Amniotic stem cell (primary cell): ENCODE results near the gene LINS1.

Experiments
- DNase-seq: peaks from one replicate; lab custom pipeline; 2025; lab: John Stamatoyannopoulos, UW

LINS1 gene, protein sequence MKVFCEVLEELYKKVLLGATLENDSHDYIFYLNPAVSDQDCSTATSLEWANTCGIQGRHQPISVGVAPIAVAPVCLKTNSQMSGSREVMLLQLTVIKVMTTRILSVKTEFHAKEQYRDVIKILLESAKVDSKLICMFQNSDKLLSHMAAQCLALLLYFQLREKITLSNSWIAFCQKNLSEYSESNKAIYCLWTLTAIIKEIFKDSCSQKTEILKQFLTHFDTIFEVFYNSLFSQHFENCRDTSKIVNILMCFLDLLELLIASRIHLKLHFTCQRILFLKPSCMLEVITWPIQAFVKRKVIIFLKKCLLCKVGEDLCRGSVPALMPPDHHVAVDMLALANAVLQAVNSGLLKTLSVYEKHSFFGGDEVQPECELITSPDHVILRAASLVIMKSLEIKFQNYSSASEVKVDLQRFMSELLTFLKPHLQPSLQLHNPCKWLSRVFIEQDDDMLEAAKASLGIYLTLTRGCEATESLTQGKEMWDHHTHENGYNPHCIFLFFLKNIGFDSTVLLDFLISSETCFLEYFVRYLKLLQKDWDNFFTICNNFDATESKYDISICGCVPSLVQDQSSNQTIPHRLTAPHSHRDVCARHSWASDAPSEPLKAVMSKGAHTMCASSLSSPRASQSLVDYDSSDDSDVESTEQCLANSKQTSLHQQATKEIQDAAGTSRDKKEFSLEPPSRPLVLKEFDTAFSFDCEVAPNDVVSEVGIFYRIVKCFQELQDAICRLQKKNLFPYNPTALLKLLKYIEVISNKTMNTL

GRCh38 chr15:100602064-100602822, at the start of gene LINS1, which contains the start of gene ASB7:
Gene LINS1 (minus strand): TSS chr15:100602184. CDS start chr15:100580842, 21,342 bp downstream.
Gene ASB7 (plus strand): TSS chr15:100602589. CDS start chr15:100612217, 9,628 bp downstream.
- peak; percentile 100 for DNase-seq

DNA sequence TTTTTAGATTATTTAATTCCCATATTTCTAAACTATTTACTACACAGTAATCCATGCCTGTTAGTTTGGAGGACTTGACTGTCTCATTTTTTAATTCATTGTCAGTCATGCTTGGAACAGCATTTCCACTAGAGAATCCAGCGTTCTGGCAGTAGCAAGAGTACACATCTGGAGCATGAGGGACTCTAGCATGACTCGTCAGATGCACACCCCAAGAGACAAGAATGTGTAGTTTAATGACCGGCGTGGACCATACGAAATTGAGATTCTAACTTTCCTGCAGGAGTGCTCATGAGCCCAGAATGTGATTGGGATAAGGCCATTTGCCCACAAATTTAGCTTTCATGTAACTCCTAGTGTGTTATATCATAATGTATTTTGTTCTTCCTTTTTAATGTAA, 49.3 kb upstream of the LINS1 start:
- no peak for DNase-seq

DNA sequence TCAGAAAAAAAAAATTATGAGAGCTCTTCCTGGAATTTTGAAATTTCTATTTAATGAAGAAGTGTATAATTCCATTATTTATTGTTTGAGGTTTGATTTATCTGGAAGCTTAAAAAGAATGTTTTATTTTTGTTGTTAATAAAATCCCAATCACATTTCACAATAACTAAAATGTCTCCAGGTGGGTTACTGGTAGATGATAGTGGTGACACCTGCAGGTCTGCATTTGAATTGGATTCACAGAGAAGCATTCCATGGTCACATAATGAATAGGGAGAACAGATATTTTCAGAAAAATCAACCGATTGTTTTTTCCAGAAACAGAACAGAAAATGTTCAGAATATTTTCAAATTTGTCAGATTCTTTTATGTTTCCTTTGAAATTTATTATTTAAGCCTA, 48.7 kb upstream of the LINS1 start:
- DNase-seq, result no peak

DNA sequence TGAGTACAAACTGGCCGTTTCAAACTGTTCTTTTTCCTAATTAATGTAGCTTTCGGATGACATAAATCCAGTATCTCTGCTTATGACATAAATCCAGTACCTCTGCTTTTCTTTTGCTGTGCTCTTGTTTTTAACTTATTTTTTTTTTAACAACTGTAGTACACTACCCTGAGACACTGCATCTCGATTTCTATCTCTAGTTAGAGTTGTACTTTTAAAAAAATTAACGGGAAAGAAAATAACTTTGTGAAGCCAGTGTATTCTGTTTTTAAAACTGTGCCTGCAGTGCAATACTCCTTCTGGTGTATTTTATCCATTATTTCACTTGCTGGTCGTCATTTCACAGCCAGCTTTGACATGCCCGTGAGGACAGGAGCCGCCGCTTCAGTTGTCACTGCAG, 47.0 kb upstream of the LINS1 start:
- no peak for DNase-seq

GRCh38 chr15:100645671-100646070, 43.7 kb upstream of the LINS1 start:
- DNase-seq, result no peak

GRCh38 chr15:100642950-100643338, 41.0 kb upstream of the LINS1 start:
- DNase-seq, result no peak

- DNase-seq, result no peak
Observed at GRCh38 chr15:100642213-100642949, 40.4 kb upstream of the LINS1 start.

DNA sequence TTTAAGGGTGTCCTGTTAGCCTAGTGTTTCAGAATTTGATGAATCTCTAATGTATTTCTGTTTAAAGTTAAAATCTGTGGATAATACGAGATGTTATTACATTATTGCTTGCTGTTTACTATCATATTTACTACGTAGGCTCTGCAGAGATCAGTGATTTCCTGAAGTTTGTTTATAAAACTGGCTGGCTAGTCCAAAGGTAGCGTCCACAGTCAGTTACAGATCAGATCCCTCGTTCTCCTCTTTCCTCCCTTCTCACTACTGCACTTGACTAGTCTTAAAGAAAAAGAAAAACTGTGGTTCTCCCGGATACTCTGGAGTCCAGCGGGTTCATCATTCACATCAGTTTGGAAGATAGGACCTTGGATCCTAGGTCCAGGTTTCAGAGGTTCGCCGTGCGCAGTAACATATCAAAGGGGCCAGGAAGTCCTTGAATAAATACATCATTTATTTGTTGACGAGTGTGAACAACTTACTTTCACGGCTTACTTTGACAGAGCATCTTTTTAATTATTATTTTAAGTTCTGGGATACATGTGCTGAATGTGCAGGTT, 36.3 kb upstream of the LINS1 start:
- DNase-seq, result no peak

DNA sequence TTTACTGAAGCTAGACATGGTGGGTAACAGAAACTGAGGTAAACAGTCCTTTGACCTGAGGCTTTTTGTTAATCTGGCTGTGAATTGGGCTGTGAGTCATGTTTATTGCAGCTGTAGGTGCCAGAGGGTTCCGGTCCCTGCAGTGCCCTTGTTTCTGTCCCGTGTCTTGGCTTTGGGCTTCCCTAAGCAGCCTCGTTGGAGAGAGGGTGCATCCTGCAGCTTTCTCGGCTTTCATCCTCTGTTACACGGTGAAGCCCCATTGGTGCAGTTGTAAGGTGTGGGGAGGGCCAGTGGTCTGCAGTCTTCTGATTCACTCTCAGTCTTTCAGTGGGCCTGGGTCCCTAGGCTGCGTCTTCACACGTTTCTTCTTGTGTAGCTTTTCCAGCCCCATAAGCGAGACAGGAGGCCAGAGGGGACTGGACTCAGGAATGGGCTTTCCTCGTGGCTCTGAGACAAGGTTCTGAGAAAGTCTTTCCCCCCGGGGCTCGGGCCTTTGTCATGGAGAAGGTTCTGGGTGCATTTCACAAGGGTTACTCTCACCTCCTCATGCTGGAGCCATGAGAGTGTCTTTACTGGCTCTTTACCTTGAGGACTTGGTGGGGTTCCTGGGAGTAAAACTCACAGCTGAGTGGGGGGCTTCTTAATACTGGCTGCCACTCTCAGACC, 33.6 kb upstream of the LINS1 start:
- no peak for DNase-seq

DNA sequence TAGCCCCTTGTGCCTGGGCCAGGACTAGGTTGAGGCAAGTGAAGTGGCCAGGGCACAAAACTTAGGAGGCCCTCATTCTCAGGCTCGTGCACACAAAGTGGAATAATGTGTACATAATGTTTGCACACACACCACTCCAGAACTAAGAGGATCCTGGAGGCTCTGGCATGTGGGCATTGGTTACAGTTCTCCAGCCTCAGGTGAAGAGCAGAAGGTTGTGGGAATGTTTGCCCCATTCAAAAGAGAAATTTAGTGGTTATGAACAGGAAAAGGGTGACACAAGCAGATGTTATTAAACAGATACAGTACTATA, 31.7 kb upstream of the LINS1 start:
- no peak for DNase-seq

GRCh38 chr15:100631831-100632230, 29.8 kb upstream of the LINS1 start:
- DNase-seq, result no peak

- DNase-seq, result no peak
Observed at GRCh38 chr15:100628746-100629145, 26.8 kb upstream of the LINS1 start.

- DNase-seq, result no peak
Observed at GRCh38 chr15:100627789-100628395, 25.9 kb upstream of the LINS1 start.

DNA sequence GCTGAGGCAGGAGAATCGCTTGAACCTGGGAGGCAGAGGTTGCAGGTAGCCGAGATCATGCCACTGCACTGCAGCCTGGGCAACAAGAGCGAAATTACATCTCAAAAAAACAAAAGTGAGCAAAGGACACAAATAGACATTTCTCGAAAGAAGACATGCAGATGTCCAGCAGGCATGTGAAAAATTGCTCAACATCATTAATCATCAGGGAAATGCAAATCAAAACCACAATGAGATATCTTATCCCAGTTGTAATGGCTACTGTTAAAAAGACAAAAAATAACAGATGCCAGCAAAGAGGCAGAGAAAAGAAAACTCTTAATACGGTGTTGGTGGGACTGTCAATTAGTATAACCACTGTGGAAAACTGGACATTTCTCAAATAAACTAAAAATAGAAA, 21.3 kb upstream of the LINS1 start:
- no peak for DNase-seq

DNA sequence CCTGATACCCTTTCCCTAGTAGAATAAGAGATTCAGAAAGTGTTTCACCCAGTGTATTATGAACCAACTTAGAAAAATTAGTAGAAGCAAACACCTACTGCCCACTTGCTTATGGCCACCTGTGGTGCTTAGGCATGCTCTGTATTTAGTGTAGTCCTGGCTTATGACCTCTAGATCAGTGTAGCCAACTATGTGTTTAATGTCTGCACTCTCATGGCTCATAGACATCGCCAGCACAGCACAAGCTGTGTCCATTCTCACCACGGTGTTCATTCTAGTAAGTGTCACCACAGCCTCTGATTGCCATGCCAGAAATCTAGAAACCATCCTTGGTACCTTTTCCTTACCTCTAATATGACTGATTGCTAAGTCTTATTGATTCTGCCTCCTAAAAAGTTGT, 14.7 kb upstream of the LINS1 start:
- no peak for DNase-seq

GRCh38 chr15:100615801-100616200, 13.8 kb upstream of the LINS1 start:
- DNase-seq, result no peak

DNA sequence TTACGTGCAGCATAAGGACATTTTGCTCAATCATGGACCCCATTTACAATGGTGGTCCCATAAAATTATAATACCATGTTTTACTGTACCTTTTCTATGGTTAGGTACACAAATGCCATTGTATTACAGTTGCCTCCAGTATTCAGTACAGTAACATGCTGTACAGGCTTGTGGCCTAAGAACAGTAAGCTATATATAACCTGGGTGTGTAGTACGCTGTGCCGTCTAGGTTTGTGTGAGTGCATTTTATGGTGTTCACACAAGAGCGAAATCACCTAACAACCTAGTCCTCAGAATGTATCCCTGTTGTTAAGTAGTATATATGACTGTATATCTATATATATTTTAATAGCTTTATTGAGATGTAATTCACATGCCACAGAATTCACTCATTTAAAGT, 12.9 kb upstream of the LINS1 start:
- DNase-seq, result no peak

DNA sequence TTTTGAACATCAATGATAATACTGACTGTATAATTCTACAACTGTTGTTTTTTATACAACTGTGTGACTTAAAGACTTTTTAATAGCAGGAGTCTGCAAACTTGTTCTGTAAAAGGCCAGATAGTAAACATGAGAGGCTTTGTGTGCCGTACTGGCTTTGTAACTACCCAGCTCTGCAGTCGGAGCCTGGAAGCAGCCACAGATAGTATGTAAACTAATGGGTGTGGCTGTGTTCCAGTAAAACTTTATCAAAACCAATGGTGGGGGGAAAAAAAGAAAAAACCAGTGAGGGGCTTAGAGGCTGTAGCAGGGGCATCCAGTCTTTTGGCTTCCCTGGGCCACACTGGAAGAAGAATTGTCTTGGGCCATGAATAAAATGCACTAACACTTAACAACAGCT, 12.4 kb upstream of the LINS1 start:
- no peak for DNase-seq

- DNase-seq, result no peak
Observed at GRCh38 chr15:100613208-100613607, 11.2 kb upstream of the LINS1 start.

DNA sequence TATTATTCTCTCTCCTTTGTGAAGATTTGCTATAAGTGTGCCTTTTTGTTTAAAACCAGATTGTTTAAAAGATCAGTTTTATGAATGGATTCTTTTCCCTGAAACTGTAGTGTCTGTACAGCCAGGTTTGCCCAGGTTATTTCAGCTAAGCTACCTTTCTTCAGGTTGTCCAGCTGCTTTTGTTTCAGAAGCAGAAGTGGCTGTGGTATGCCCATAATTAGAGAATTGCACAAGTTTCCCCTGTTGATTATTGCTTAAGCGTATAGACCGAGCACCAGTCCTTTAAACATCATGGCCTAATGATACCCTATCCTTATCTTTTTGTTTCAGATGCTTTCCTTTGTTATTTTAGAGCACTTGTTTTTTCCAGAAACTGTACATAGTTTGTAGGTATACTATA, 10.6 kb upstream of the LINS1 start:
- no peak for DNase-seq
